Measurements from ENCODE around the gene HNMT. TPM values are rescaled to one million over a fixed set of nuclear protein-coding genes. Genes with fewer than 3 reads are reported as not detected.

The HNMT gene
- total RNA-seq, 1 experiment from 2014 or later, result 16.6 TPM

GRCh38 chr2:137960223-137960622 lies 4.0 kb upstream of the HNMT start:
- Histone ChIP-seq H3K9me2 (ENCODE audit: insufficient read depth) (no peaks in the 10 kb centered on the region), H3F3A (ENCODE audit: insufficient read depth, low read depth) (peaks cover 15% of the 10 kb centered on the region; the same call in 1 of the 2 replicates), H3K27ac (no peak overlapping the region), H4K20me1 (ENCODE audit: insufficient read depth) (no peaks in the 10 kb centered on the region), H3K9me3 (ENCODE audit: insufficient read depth, low read depth) (0 out of 2 replicates have a peak, but pooled peaks cover 4% of the 10 kb centered on the region), H3K4me3 (no peak overlapping the region), H2AFZ (no peak overlapping the region), H3K36me3 (ENCODE audit: low read depth) (no peaks in the 10 kb centered on the region), H3K4me1 (replicated peaks; ENCODE audit: insufficient read depth) (peaks cover 21% of the 10 kb centered on the region), H3K27me3 (ENCODE audit: insufficient read depth, low read depth) (no peaks in the 10 kb centered on the region), H3K4me2 (no peak overlapping the region), H3K79me2 (ENCODE audit: low read depth) (no peaks in the 10 kb centered on the region; the same call in 1 of the 2 replicates)
- no peak for TF ChIP-seq EZH2 (IDR thresholded peaks at IDR 0.05; ENCODE audit: low read depth)
- TF ChIP-seq, protein P1, sequence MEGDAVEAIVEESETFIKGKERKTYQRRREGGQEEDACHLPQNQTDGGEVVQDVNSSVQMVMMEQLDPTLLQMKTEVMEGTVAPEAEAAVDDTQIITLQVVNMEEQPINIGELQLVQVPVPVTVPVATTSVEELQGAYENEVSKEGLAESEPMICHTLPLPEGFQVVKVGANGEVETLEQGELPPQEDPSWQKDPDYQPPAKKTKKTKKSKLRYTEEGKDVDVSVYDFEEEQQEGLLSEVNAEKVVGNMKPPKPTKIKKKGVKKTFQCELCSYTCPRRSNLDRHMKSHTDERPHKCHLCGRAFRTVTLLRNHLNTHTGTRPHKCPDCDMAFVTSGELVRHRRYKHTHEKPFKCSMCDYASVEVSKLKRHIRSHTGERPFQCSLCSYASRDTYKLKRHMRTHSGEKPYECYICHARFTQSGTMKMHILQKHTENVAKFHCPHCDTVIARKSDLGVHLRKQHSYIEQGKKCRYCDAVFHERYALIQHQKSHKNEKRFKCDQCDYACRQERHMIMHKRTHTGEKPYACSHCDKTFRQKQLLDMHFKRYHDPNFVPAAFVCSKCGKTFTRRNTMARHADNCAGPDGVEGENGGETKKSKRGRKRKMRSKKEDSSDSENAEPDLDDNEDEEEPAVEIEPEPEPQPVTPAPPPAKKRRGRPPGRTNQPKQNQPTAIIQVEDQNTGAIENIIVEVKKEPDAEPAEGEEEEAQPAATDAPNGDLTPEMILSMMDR (conservative IDR thresholded peaks at IDR 0.05), result no peak
- BruUV-seq (replicated peaks), result no TSS peak
- DNase-seq, result no peak
- ChIA-PET CTCF (no interaction called here), POLR2A (ENCODE audit: unreplicated experiment) (no interaction called here)
- intact Hi-C loops (cut with micrococcal nuclease; ENCODE audit: unreplicated experiment), result loop anchor here (5.0 kb wide), 2 partner anchors 33 to 542 kb away; partner anchors contain the start of gene SPOPL

GRCh38 chr2:137961602-137962001 lies 2.7 kb upstream of the HNMT start:
- Histone ChIP-seq H3K4me3 (no peak overlapping the region), H3F3A (ENCODE audit: insufficient read depth, low read depth) (peaks cover 15% of the 10 kb centered on the region; the same call in 1 of the 2 replicates), H3K27me3 (ENCODE audit: insufficient read depth, low read depth) (no peaks in the 10 kb centered on the region), H3K79me2 (ENCODE audit: low read depth) (no peaks in the 10 kb centered on the region; the same call in 1 of the 2 replicates), H4K20me1 (ENCODE audit: insufficient read depth) (no peaks in the 10 kb centered on the region), H3K9me3 (ENCODE audit: insufficient read depth, low read depth) (0 out of 2 replicates have a peak, but pooled peaks cover 4% of the 10 kb centered on the region), H3K4me2 (no peak overlapping the region), H3K4me1 (replicated peaks; ENCODE audit: insufficient read depth) (peaks cover 34% of the 10 kb centered on the region), H3K27ac (no peak overlapping the region), H3K9me2 (ENCODE audit: insufficient read depth) (no peaks in the 10 kb centered on the region), H3K36me3 (ENCODE audit: low read depth) (no peaks in the 10 kb centered on the region), H2AFZ (no peak overlapping the region)
- DNase-seq, result no peak
- CTCF ChIA-PET, result no interaction called here
- BruUV-seq (replicated peaks), result no TSS peak
- intact Hi-C loops (cut with micrococcal nuclease; ENCODE audit: unreplicated experiment), result loop anchor here (5.0 kb wide), 2 partner anchors 34 to 541 kb away; partner anchors contain the start of gene SPOPL
- TF ChIP-seq EZH2 (IDR thresholded peaks at IDR 0.05; ENCODE audit: low read depth), result no peak
- TF ChIP-seq, protein P1 (conservative IDR thresholded peaks at IDR 0.05), result no peak
- POLR2A ChIA-PET (ENCODE audit: unreplicated experiment), result no interaction called here

DNA sequence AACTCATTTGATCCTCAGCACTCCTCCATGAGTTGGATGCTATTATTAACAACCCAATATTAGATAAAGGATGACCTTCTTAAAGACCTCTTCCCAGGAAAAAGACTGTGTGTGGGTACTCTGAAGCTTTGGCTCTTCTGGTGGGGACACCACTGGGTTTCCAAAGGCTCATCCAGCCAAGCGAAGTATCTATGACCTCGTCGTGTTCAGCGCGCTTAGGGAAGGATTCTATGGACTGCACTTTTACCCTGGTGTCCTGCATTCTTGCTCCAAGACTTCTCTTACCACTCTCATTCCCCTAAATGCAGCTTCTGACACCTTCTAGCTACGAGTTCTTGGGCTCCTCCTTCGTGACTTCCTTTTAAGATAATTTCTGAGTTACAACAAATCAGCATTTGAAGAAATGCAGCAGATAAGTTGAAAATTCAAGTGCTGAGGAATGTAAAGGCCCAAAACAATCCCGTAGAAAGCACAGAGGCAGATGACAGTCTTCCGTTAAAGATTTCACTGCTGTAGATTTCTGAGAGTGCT lies 673 bp upstream of the HNMT start:
- BruUV-seq (replicated peaks), result TSS peak; percentile 69
- TF ChIP-seq, protein P1 (conservative IDR thresholded peaks at IDR 0.05), result no peak
- no peak for TF ChIP-seq EZH2 (IDR thresholded peaks at IDR 0.05; ENCODE audit: low read depth)
- peak overlapping the region; percentile 87 for H2AFZ ChIP-seq
- H3K4me3 ChIP-seq, result peak overlapping the region; percentile 59; the same call in 1 of the 2 replicates
- peaks cover 39% of the 10 kb centered on the region for H3K4me1 ChIP-seq (replicated peaks; ENCODE audit: insufficient read depth)
- no peaks in the 10 kb centered on the region for H3K9me2 ChIP-seq (ENCODE audit: insufficient read depth)
- no peaks in the 10 kb centered on the region; the same call in 1 of the 2 replicates for H3K79me2 ChIP-seq (ENCODE audit: low read depth)
- no peaks in the 10 kb centered on the region for H4K20me1 ChIP-seq (ENCODE audit: insufficient read depth)
- intact Hi-C loops (cut with micrococcal nuclease; ENCODE audit: unreplicated experiment), result loop anchor here (5.0 kb wide), 2 partner anchors 36 to 539 kb away; partner anchors contain the start of gene SPOPL
- peak overlapping the region; percentile 89 for H3K4me2 ChIP-seq
- CTCF ChIA-PET, result interaction anchor here (0.6 to 1.0 kb wide), 3 partner anchors 12 to 410 kb away, joined by 3 to 7 read pairs (median 4); no protein-coding TSS in a partner anchor
- peaks cover 18% of the 10 kb centered on the region; the same call in 1 of the 2 replicates for H3F3A ChIP-seq (ENCODE audit: insufficient read depth, low read depth)
- peak overlapping the region; percentile 85 for H3K27ac ChIP-seq
- H3K9me3 ChIP-seq (ENCODE audit: insufficient read depth, low read depth), result 0 out of 2 replicates have a peak, but pooled peaks cover 4% of the 10 kb centered on the region
- POLR2A ChIA-PET (ENCODE audit: unreplicated experiment), result interaction anchor here (0.6 to 0.9 kb wide), 4 partner anchors 18 to 537 kb away, joined by 3 to 14 read pairs (median 6); no protein-coding TSS in a partner anchor
- no peak for DNase-seq
- no peaks in the 10 kb centered on the region for H3K27me3 ChIP-seq (ENCODE audit: insufficient read depth, low read depth)
- H3K36me3 ChIP-seq (ENCODE audit: low read depth), result no peaks in the 10 kb centered on the region

Data from PC-9 (cell line).